ENCODE results near the gene RRP12. TPM values are rescaled to one million over a fixed set of nuclear protein-coding genes. Genes with fewer than 3 reads are reported as not detected.

Gene RRP12
- total and polyA plus RNA-seq, 9 of the 15 experiments (the other 6 are each of a cell fraction or from before 2014, with no cell fraction given) = 4.6 to 68.2 (median 21.8) TPM

GRCh38 chr10:97360705-97361536 lies 40.2 kb downstream of the RRP12 start:
- H3K27me3 ChIP-seq (ENCODE audit: control insufficient read depth in 2 of 2, insufficient read depth in 2 of 2, low read length in 2 of 2) = no peaks in the 10 kb centered on the region
- no TSS peak for BruUV-seq (replicated peaks)
- no peak for FAIRE-seq
- H4K20me1 ChIP-seq (replicated peaks; ENCODE audit: control insufficient read depth, insufficient read depth, low read length) = no peaks in the 10 kb centered on the region
- peaks cover 82% of the 10 kb centered on the region; the same call in 2 of the 3 replicates for H3K36me3 ChIP-seq (ENCODE audit: control insufficient read depth, insufficient read depth, low read length)
- no peaks in the 10 kb centered on the region for H3K79me2 ChIP-seq (ENCODE audit: control insufficient read depth, insufficient read depth, low read length)
- H3K9me1 ChIP-seq (ENCODE audit: control insufficient read depth, insufficient read depth, low read length) = no peaks in the 10 kb centered on the region
- H3K9ac ChIP-seq (ENCODE audit: insufficient read depth in 1 of 2, low read depth in 2 of 2, low read length in 2 of 2) = peak overlapping the region in 1 of 2 experiments; percentile 2; a peak in 2 of 4 replicates
- no peak for TF ChIP-seq ZFPM2 (CRISPR knock-in tag; IDR thresholded peaks at IDR 0.05)
- TF ChIP-seq ZKSCAN1 (IDR thresholded peaks at IDR 0.05; ENCODE audit: low read depth, low read length) = peak; percentile 93
- no peak for TF ChIP-seq XRCC4 (IDR thresholded peaks at IDR 0.05; ENCODE audit: extremely low read depth, insufficient read depth, insufficient read length)
- no peak for DNase-seq (ENCODE audit: extremely low read depth in 1 of 4, low spot score in 3 of 4)
- intact Hi-C loops (cut with micrococcal nuclease) = no loop called here
- no peak overlapping the region for H2AFZ ChIP-seq (ENCODE audit: low read depth, low read length)
- CTCF ChIA-PET (ENCODE audit: low intra/inter-chr PET ratio) = no interaction called here
- no peaks in the 10 kb centered on the region for H3K9me3 ChIP-seq (replicated peaks; ENCODE audit: control insufficient read depth, insufficient read depth, low read depth, low read length)
- no peaks in the 10 kb centered on the region; a peak in 1 of 5 replicates for H3K4me1 ChIP-seq (replicated peaks in 1 of 2; ENCODE audit: control insufficient read depth in 2 of 2, insufficient read depth in 2 of 2, low read length in 2 of 2)
- WGBS (ENCODE audit: insufficient coverage, low coverage, missing lambda C conversion rate) = 90% methylated on average over 7 of the region's 11 CpGs
- no peak overlapping the region for H3K4me2 ChIP-seq (ENCODE audit: insufficient read depth, low read length)
- H3K4me3 ChIP-seq = no peak overlapping the region
- in situ Hi-C loops (cut with MboI) = no loop called here
- ATAC-seq = no peak
- POLR2A ChIA-PET = interaction anchor here (0.6 to 0.8 kb wide), 2 partner anchors 9 to 126 kb away, joined by 3 read pairs; no protein-coding TSS in a partner anchor
- no peak overlapping the region for H3K27ac ChIP-seq (ENCODE audit: extremely low read depth, low read depth, low read length)

- no peak overlapping the region for H3K27ac ChIP-seq (ENCODE audit: extremely low read depth, low read depth, low read length)
- TF ChIP-seq PATZ1 (CRISPR knock-in tag; IDR thresholded peaks at IDR 0.05; ENCODE audit: borderline replicate concordance) (no peak), ZNF77 (CRISPR knock-in tag; IDR thresholded peaks at IDR 0.05) (no peak), ZNF408 (CRISPR knock-in tag; IDR thresholded peaks at IDR 0.05; ENCODE audit: low read depth) (no peak), ETV1 (tag; conservative IDR thresholded peaks at IDR 0.05; ENCODE audit: low read depth) (no peak), ZNF589 (CRISPR knock-in tag; IDR thresholded peaks at IDR 0.05; ENCODE audit: low read depth) (no peak), ZNF324 (CRISPR knock-in tag; IDR thresholded peaks at IDR 0.05) (no peak), CGGBP1 (CRISPR knock-in tag; IDR thresholded peaks at IDR 0.05) (no peak), U2AF1 (optimal IDR thresholded peaks at IDR 0.05; ENCODE audit: low read depth, low read length) (no peak), RAD21 (CRISPR knock-in tag; conservative IDR thresholded peaks at IDR 0.05 in 1 of 2, IDR thresholded peaks at IDR 0.05 in 1 of 2) (no peak)
Measured at GRCh38 chr10:97358781-97359180, 42.4 kb downstream of the RRP12 start.

More at GRCh38 chr10:97358781-97359180, 42.4 kb downstream of the RRP12 start:
- Histone ChIP-seq H3K9me3 (replicated peaks; ENCODE audit: control insufficient read depth, insufficient read depth, low read depth, low read length) (no peaks in the 10 kb centered on the region), H3K79me2 (ENCODE audit: control insufficient read depth, insufficient read depth, low read length) (no peaks in the 10 kb centered on the region), H3K4me3 (no peak overlapping the region), H2AFZ (ENCODE audit: low read depth, low read length) (no peak overlapping the region), H3K27me3 (ENCODE audit: control insufficient read depth in 2 of 2, insufficient read depth in 2 of 2, low read length in 2 of 2) (no peaks in the 10 kb centered on the region), H3K4me2 (ENCODE audit: insufficient read depth, low read length) (no peak overlapping the region), H3K4me1 (replicated peaks in 1 of 2; ENCODE audit: control insufficient read depth in 2 of 2, insufficient read depth in 2 of 2, low read length in 2 of 2) (no peaks in the 10 kb centered on the region; a peak in 1 of 5 replicates), H3K9me1 (ENCODE audit: control insufficient read depth, insufficient read depth, low read length) (no peaks in the 10 kb centered on the region), H4K20me1 (replicated peaks; ENCODE audit: control insufficient read depth, insufficient read depth, low read length) (no peaks in the 10 kb centered on the region), H3K9ac (ENCODE audit: insufficient read depth in 1 of 2, low read depth in 2 of 2, low read length in 2 of 2) (no peak overlapping the region), H3K36me3 (ENCODE audit: control insufficient read depth, insufficient read depth, low read length) (peaks cover 73% of the 10 kb centered on the region; the same call in 2 of the 3 replicates)
- POLR2A ChIA-PET = interaction anchor here (0.6 to 1.5 kb wide), 3 partner anchors 10 to 95 kb away, joined by 3 to 5 read pairs (median 3); no protein-coding TSS in a partner anchor
- no TSS peak for BruUV-seq (replicated peaks)
- no peak for DNase-seq (ENCODE audit: extremely low read depth in 1 of 4, low spot score in 3 of 4)
- intact Hi-C loops (cut with micrococcal nuclease) = loop anchor here (5.0 kb wide), 1 partner anchor 286 kb away; no protein-coding TSS in a partner anchor
- CTCF ChIA-PET (ENCODE audit: low intra/inter-chr PET ratio) = no interaction called here
- no peak for ATAC-seq
- FAIRE-seq = no peak
- in situ Hi-C loops (cut with MboI) = loop anchor here (10.0 kb wide), 1 partner anchor 284 kb away; no protein-coding TSS in a partner anchor
- 68% methylated on average over 2 of the region's 3 CpGs for WGBS (ENCODE audit: insufficient coverage, low coverage, missing lambda C conversion rate)

Measured in K562 (cell line).